Measurements from ENCODE around the gene DCST2.

- TF ChIP-seq POLR2AphosphoS5 (IDR thresholded peaks at IDR 0.05; ENCODE audit: low read depth) (no peak), REST (IDR thresholded peaks at IDR 0.05; ENCODE audit: insufficient replicate concordance, low read depth) (no peak), GABPA (IDR thresholded peaks at IDR 0.05; ENCODE audit: low read depth) (no peak)
- TF ChIP-seq, protein P1, sequence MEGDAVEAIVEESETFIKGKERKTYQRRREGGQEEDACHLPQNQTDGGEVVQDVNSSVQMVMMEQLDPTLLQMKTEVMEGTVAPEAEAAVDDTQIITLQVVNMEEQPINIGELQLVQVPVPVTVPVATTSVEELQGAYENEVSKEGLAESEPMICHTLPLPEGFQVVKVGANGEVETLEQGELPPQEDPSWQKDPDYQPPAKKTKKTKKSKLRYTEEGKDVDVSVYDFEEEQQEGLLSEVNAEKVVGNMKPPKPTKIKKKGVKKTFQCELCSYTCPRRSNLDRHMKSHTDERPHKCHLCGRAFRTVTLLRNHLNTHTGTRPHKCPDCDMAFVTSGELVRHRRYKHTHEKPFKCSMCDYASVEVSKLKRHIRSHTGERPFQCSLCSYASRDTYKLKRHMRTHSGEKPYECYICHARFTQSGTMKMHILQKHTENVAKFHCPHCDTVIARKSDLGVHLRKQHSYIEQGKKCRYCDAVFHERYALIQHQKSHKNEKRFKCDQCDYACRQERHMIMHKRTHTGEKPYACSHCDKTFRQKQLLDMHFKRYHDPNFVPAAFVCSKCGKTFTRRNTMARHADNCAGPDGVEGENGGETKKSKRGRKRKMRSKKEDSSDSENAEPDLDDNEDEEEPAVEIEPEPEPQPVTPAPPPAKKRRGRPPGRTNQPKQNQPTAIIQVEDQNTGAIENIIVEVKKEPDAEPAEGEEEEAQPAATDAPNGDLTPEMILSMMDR (IDR thresholded peaks at IDR 0.05; ENCODE audit: insufficient read depth, low read length), result no peak
Measured at GRCh38 chr1:155073377-155074242, 40.0 kb upstream of the DCST2 start.
